Measurements from ENCODE around the gene SIGLEC14.

DNA sequence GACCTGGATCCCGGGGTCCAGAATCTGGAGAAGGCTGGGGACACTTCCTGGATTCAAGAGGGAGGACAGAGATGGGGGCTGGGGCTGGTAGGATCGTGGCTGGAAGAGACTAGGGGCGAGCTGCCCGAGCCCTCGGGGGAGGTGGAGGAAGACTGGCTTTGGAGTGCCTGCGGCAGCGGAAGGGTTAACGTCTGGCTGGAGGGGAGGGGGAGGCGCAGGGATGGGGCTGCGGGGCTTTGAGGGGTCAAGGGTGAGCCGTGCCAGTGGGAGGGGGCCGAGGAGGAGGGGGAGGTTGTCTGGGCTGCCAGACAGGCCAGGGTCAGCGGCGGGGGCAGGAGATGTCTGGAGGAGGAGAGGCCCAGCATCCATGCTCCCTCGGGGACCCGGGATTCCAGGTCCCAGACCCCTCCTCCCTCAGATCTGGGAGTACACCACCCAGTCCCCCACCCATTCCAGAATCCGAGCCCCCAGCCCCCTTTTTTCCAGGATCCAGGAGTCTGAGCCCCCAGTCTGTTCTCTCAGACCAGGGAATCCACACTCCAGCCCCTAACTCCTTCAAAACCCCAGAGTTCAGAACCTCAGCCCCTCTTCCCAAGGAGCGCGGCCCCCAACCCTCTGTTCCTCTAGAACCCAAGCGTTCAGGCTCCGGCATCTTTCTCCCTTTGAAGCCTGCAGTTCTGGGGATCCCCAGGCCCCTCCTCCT lies 43.3 kb upstream of the SIGLEC14 start:
- TF ChIP-seq, protein P1, sequence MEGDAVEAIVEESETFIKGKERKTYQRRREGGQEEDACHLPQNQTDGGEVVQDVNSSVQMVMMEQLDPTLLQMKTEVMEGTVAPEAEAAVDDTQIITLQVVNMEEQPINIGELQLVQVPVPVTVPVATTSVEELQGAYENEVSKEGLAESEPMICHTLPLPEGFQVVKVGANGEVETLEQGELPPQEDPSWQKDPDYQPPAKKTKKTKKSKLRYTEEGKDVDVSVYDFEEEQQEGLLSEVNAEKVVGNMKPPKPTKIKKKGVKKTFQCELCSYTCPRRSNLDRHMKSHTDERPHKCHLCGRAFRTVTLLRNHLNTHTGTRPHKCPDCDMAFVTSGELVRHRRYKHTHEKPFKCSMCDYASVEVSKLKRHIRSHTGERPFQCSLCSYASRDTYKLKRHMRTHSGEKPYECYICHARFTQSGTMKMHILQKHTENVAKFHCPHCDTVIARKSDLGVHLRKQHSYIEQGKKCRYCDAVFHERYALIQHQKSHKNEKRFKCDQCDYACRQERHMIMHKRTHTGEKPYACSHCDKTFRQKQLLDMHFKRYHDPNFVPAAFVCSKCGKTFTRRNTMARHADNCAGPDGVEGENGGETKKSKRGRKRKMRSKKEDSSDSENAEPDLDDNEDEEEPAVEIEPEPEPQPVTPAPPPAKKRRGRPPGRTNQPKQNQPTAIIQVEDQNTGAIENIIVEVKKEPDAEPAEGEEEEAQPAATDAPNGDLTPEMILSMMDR (IDR thresholded peaks at IDR 0.05): no peak
- no peak for TF ChIP-seq POLR2A (IDR thresholded peaks at IDR 0.05)
